ENCODE data around the gene KRTAP6-1. TPM values are rescaled to one million over a fixed set of nuclear protein-coding genes. Genes with fewer than 3 reads are reported as not detected.

Gene KRTAP6-1
- total and polyA plus RNA-seq, 4 donors: not detected

GRCh38 chr21:30620522-30620921 lies 6.8 kb upstream of the KRTAP6-1 start, which contains the start of gene KRTAP20-4:
Gene KRTAP20-4, plus strand, starts transcription at chr21:30620627.
- Histone ChIP-seq H3K27me3 (ENCODE audit: control insufficient read depth, insufficient read depth, low read length) (no peaks in the 10 kb centered on the region), H3K4me3 (ENCODE audit: low read depth, low read length) (no peak within 1 kb of the TSS), H3K4me1 (ENCODE audit: control insufficient read depth, insufficient read depth, low read length) (no peaks in the 10 kb centered on the region), H3K27ac (ENCODE audit: low read depth, low read length) (no peak within 1 kb of the TSS), H3K36me3 (ENCODE audit: control insufficient read depth, insufficient read depth, low read length) (no peaks in the 10 kb centered on the region), H3K9me3 (ENCODE audit: control insufficient read depth, insufficient read depth, low read length) (no peaks in the 10 kb centered on the region)
- WGBS (ENCODE audit: insufficient coverage): no CpG with 5 or more reads among the region's 3 CpGs
- DNase-seq (ENCODE audit: low read depth in 4 of 6, low spot score in 6 of 6): no peak

GRCh38 chr21:30620080-30620479 lies 6.3 kb upstream of the KRTAP6-1 start:
- H3K9me3 ChIP-seq (ENCODE audit: control insufficient read depth, insufficient read depth, low read length): no peaks in the 10 kb centered on the region
- H3K27ac ChIP-seq (ENCODE audit: low read depth, low read length): no peak overlapping the region
- H3K36me3 ChIP-seq (ENCODE audit: control insufficient read depth, insufficient read depth, low read length): no peaks in the 10 kb centered on the region
- H3K4me3 ChIP-seq (ENCODE audit: low read depth, low read length): no peak overlapping the region
- H3K27me3 ChIP-seq (ENCODE audit: control insufficient read depth, insufficient read depth, low read length): no peaks in the 10 kb centered on the region
- DNase-seq (ENCODE audit: low read depth in 4 of 6, low spot score in 6 of 6): no peak
- H3K4me1 ChIP-seq (ENCODE audit: control insufficient read depth, insufficient read depth, low read length): no peaks in the 10 kb centered on the region

DNA sequence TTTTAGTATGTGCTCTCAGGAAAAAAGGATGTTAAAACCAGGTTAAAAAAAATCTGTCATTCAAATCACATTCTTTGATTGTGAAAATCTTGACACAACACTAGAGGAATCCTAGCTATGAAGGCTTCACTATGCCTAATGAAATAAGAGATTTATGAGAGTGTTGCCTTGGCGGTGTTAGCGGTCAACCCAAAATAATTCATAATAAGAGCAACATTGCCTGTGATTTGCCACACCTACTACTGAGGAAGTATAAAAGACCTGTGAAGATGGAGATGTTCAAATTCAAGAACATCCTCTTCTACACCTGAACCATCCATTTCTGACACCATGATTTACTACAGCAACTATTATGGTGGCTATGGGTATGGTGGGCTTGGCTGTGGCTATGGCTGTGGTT lies 2.4 kb upstream of the KRTAP6-1 start, which contains the start of gene KRTAP20-1:
Gene KRTAP20-1, plus strand, starts transcription at position 301 of the 400 bp plus-strand sequence. Its CDS starts 30 bp downstream, at position 331.
- DNase-seq (ENCODE audit: low read depth in 4 of 6, low spot score in 6 of 6): no peak
- H3K27ac ChIP-seq (ENCODE audit: low read depth, low read length): no peak within 1 kb of the TSS
- WGBS (ENCODE audit: insufficient coverage): no CpG with 5 or more reads among the region's 2 CpGs
- H3K36me3 ChIP-seq (ENCODE audit: control insufficient read depth, insufficient read depth, low read length): no peaks in the 10 kb centered on the region
- no peaks in the 10 kb centered on the region for H3K4me1 ChIP-seq (ENCODE audit: control insufficient read depth, insufficient read depth, low read length)
- H3K27me3 ChIP-seq (ENCODE audit: control insufficient read depth, insufficient read depth, low read length): no peaks in the 10 kb centered on the region
- no peak within 1 kb of the TSS for H3K4me3 ChIP-seq (ENCODE audit: low read depth, low read length)
- no peaks in the 10 kb centered on the region for H3K9me3 ChIP-seq (ENCODE audit: control insufficient read depth, insufficient read depth, low read length)

- no peak for DNase-seq (ENCODE audit: low read depth in 4 of 6, low spot score in 6 of 6)
- no peak overlapping the region for H3K4me3 ChIP-seq (ENCODE audit: low read depth, low read length)
- H3K4me1 ChIP-seq (ENCODE audit: control insufficient read depth, insufficient read depth, low read length): no peaks in the 10 kb centered on the region
Observed at GRCh38 chr21:30615199-30615598, 1.5 kb upstream of the KRTAP6-1 start.

GRCh38 chr21:30612132-30612531 lies 1.6 kb downstream of the KRTAP6-1 start:
- no peaks in the 10 kb centered on the region for H3K27me3 ChIP-seq (ENCODE audit: control insufficient read depth, insufficient read depth, low read length)
- DNase-seq (ENCODE audit: low read depth in 4 of 6, low spot score in 6 of 6): no peak
- H3K9me3 ChIP-seq (ENCODE audit: control insufficient read depth, insufficient read depth, low read length): no peaks in the 10 kb centered on the region
- H3K4me1 ChIP-seq (ENCODE audit: control insufficient read depth, insufficient read depth, low read length): no peaks in the 10 kb centered on the region
- 71% methylated on average over 1 of the region's 2 CpGs for WGBS (ENCODE audit: insufficient coverage)
- no peak overlapping the region for H3K27ac ChIP-seq (ENCODE audit: low read depth, low read length)
- no peaks in the 10 kb centered on the region for H3K36me3 ChIP-seq (ENCODE audit: control insufficient read depth, insufficient read depth, low read length)
- no peak overlapping the region for H3K4me3 ChIP-seq (ENCODE audit: low read depth, low read length)

More at GRCh38 chr21:30615199-30615598, 1.5 kb upstream of the KRTAP6-1 start:
- H3K9me3 ChIP-seq (ENCODE audit: control insufficient read depth, insufficient read depth, low read length): no peaks in the 10 kb centered on the region
- H3K36me3 ChIP-seq (ENCODE audit: control insufficient read depth, insufficient read depth, low read length): no peaks in the 10 kb centered on the region
- H3K27ac ChIP-seq (ENCODE audit: low read depth, low read length): no peak overlapping the region
- no peaks in the 10 kb centered on the region for H3K27me3 ChIP-seq (ENCODE audit: control insufficient read depth, insufficient read depth, low read length)

DNA sequence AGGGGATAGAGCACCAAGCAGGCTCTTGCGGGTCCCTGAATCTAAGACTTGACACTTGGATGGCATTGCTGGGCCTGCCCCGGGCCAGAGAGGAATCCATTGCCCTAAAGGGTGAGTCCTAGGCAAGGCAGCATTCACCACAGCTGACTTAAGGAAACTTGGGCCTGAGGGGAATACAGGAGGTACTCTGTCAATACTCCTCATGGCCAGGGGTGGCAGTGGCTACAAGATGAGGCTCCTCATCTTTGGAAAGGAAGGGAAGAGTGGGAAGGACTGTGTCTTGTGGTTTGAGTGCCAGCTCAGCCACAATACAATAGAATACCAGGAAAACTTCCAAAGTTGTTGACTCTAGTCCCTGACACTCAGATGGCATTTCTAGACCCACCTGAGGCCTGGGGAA lies 7.8 kb downstream of the KRTAP6-1 start:
- no peak for DNase-seq (ENCODE audit: low read depth in 4 of 6, low spot score in 6 of 6)
- Histone ChIP-seq H3K27ac (ENCODE audit: low read depth, low read length) (no peak overlapping the region), H3K4me1 (ENCODE audit: control insufficient read depth, insufficient read depth, low read length) (no peaks in the 10 kb centered on the region), H3K36me3 (ENCODE audit: control insufficient read depth, insufficient read depth, low read length) (no peaks in the 10 kb centered on the region), H3K9me3 (ENCODE audit: control insufficient read depth, insufficient read depth, low read length) (no peaks in the 10 kb centered on the region), H3K4me3 (ENCODE audit: low read depth, low read length) (no peak overlapping the region), H3K27me3 (ENCODE audit: control insufficient read depth, insufficient read depth, low read length) (no peaks in the 10 kb centered on the region)
- 100% methylated on average over 2 of the region's 2 CpGs for WGBS (ENCODE audit: insufficient coverage)

- no CpG with 5 or more reads among the region's 1 CpG for WGBS (ENCODE audit: insufficient coverage)
- Histone ChIP-seq H3K27me3 (ENCODE audit: control insufficient read depth, insufficient read depth, low read length) (no peaks in the 10 kb centered on the region), H3K36me3 (ENCODE audit: control insufficient read depth, insufficient read depth, low read length) (no peaks in the 10 kb centered on the region)
Observed at GRCh38 chr21:30600787-30601186, 12.9 kb downstream of the KRTAP6-1 start, which contains the start of gene KRTAP22-1. Gene KRTAP22-1, plus strand, starts transcription at chr21:30601087.

DNA sequence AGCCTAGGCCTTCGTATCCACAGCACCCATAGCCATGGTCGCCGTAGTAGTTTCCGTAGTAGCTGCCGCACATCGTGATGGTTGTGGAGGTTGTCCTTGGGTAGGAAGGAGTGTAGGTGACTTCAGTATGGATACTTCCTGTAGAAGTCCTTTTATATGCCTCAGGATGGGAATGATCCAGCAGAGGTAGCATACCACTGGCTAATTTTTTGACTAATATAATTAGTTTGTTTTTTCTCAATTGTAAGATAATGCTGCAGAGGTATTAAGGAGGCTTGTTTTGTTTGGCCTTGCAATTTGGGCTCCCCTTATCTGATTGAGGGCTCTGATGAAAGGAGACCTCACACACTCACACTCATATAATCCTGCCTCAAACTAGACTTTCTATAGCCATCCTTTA lies 14.9 kb downstream of the KRTAP6-1 start, which contains the start of gene KRTAP6-2:
Gene KRTAP6-2, minus strand, starts transcription at position 101 of the 400 bp plus-strand sequence. Its CDS starts 28 bp downstream, at position 73.
- 100% methylated on average over 6 of the region's 6 CpGs for WGBS (ENCODE audit: insufficient coverage)
- H3K36me3 ChIP-seq (ENCODE audit: control insufficient read depth, insufficient read depth, low read length): no peaks in the 10 kb centered on the region
- no peaks in the 10 kb centered on the region for H3K27me3 ChIP-seq (ENCODE audit: control insufficient read depth, insufficient read depth, low read length)
- no peak within 1 kb of the TSS for H3K27ac ChIP-seq (ENCODE audit: low read depth, low read length)
- no peaks in the 10 kb centered on the region for H3K9me3 ChIP-seq (ENCODE audit: control insufficient read depth, insufficient read depth, low read length)
- H3K4me1 ChIP-seq (ENCODE audit: control insufficient read depth, insufficient read depth, low read length): no peaks in the 10 kb centered on the region
- no peak for DNase-seq (ENCODE audit: low read depth in 4 of 6, low spot score in 6 of 6)
- H3K4me3 ChIP-seq (ENCODE audit: low read depth, low read length): no peak within 1 kb of the TSS

More at GRCh38 chr21:30600787-30601186, 12.9 kb downstream of the KRTAP6-1 start, which contains the start of gene KRTAP22-1:
- Histone ChIP-seq H3K27ac (ENCODE audit: low read depth, low read length) (no peak within 1 kb of the TSS), H3K9me3 (ENCODE audit: control insufficient read depth, insufficient read depth, low read length) (no peaks in the 10 kb centered on the region), H3K4me3 (ENCODE audit: low read depth, low read length) (no peak within 1 kb of the TSS), H3K4me1 (ENCODE audit: control insufficient read depth, insufficient read depth, low read length) (no peaks in the 10 kb centered on the region)
- no peak for DNase-seq (ENCODE audit: low read depth in 4 of 6, low spot score in 6 of 6)

DNA sequence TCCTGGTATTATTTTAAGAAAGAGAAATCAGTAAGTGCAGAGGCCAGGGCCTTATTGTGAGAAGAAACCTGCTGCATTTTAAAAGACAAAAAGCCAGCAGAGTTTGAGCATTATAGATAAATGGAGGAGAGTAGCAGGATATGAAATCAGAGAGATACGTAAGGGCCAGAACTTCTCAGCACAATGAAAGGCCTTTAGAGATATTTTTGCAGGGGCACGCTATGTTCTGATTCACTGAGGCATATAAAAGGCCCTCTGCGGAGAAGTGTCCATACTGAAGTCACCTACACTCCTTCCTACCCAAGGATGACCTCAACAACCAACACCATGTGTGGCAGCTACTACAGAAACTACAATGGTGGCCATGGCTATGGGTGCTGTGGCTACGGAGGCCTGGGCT lies 21.6 kb downstream of the KRTAP6-1 start, which contains the start of gene KRTAP6-3:
Gene KRTAP6-3, plus strand, starts transcription at position 301 of the 400 bp plus-strand sequence. Its CDS starts 6 bp downstream, at position 307.
- Histone ChIP-seq H3K27me3 (ENCODE audit: control insufficient read depth, insufficient read depth, low read length) (no peaks in the 10 kb centered on the region), H3K9me3 (ENCODE audit: control insufficient read depth, insufficient read depth, low read length) (no peaks in the 10 kb centered on the region), H3K36me3 (ENCODE audit: control insufficient read depth, insufficient read depth, low read length) (no peaks in the 10 kb centered on the region), H3K27ac (ENCODE audit: low read depth, low read length) (no peak within 1 kb of the TSS), H3K4me1 (ENCODE audit: control insufficient read depth, insufficient read depth, low read length) (no peaks in the 10 kb centered on the region), H3K4me3 (ENCODE audit: low read depth, low read length) (no peak within 1 kb of the TSS)
- DNase-seq (ENCODE audit: low read depth in 4 of 6, low spot score in 6 of 6): no peak
- 94% methylated on average over 4 of the region's 4 CpGs for WGBS (ENCODE audit: insufficient coverage)

GRCh38 chr21:30590297-30590696 lies 23.4 kb downstream of the KRTAP6-1 start, which contains the start of gene KRTAP22-2:
Gene KRTAP22-2, minus strand, starts transcription at chr21:30590397.
- H3K4me3 ChIP-seq (ENCODE audit: low read depth, low read length): no peak within 1 kb of the TSS
- no peaks in the 10 kb centered on the region for H3K36me3 ChIP-seq (ENCODE audit: control insufficient read depth, insufficient read depth, low read length)
- H3K27me3 ChIP-seq (ENCODE audit: control insufficient read depth, insufficient read depth, low read length): no peaks in the 10 kb centered on the region
- H3K27ac ChIP-seq (ENCODE audit: low read depth, low read length): no peak within 1 kb of the TSS
- no peak for DNase-seq (ENCODE audit: low read depth in 4 of 6, low spot score in 6 of 6)
- no peaks in the 10 kb centered on the region for H3K4me1 ChIP-seq (ENCODE audit: control insufficient read depth, insufficient read depth, low read length)
- no peaks in the 10 kb centered on the region for H3K9me3 ChIP-seq (ENCODE audit: control insufficient read depth, insufficient read depth, low read length)

All from spinal cord (tissue), 10 donors.